ENCODE data around the gene KCNS1.

The KCNS1 gene

DNA sequence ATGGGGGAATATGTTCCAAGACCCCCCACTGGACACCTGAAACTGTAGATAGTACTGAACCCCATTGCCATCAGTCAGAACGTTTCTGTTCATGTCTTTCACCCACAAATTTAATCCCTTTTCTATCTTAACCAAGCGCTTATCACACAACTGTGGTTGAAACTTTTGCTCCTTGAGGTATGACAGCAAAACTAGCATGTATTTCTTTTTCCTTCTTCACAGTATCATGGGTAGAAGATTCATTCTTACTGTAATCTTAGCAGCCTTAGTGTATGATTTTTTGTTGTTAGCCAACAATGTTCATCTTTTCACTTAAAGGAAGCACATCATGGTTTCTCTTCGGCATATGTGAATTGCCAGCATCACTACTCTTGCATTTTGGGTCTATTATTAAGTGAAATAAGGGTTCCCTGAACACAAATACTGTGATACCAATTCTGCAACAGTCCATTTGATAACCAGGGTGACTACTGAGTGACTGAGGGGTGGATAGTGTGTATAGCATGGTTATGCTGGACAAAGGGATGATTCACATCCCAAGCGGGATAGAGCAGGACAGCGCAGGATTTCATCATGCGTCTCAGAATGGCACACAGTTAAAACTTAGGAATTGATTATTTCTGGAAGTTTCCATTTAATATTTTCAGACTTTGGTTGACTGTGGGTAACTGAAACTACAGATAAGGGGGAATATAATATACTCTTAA, 41.8 kb downstream of the KCNS1 start:
- no peak overlapping the region for H3K9ac ChIP-seq (ENCODE audit: low read depth, low read length)
- H3K36me3 ChIP-seq (ENCODE audit: insufficient read depth, low read length): peaks cover 15% of the 10 kb centered on the region
- H3K27ac ChIP-seq (ENCODE audit: low read depth, low read length): no peak overlapping the region
- 92% methylated on average over 6 of the region's 6 CpGs for WGBS
- no peaks in the 10 kb centered on the region for H3K27me3 ChIP-seq (ENCODE audit: insufficient read depth, low read length)
- H3K4me3 ChIP-seq (ENCODE audit: low read length): no peak overlapping the region
- no peaks in the 10 kb centered on the region for H3K9me3 ChIP-seq (ENCODE audit: insufficient read depth, low read depth, low read length)
- H3K4me1 ChIP-seq (ENCODE audit: insufficient read depth, low read length): no peaks in the 10 kb centered on the region

DNA sequence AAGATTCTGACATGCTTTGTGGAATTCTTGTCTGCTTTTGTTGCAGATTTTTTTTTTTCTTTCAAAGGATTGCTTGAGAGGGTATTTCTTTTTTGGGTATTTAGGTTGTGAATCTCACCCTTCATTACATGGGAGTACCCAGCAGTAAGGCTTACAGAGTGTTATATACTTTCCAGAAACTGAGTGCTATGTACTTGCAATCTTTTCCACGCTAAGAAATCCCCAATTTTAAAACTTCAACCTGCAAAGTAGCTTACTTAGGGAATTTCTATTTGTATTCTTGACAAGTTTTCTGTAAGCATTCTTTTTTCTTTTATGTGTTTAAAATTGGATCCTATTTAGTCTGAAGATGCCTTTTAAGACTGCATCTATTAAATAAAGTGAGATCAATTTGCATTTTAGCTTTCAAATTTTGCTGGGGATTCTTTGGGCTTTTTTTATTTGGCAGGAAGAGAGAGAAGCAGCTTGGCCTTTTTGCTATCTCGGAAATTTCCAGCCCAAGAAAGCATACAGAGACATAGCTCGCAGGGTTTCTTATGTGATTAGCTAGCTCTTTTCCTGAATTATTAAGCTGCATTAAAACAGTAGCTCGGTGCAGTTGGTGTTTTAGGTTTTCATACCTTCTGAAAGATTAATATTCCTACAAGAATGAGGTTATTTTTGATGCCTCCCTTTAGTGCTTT, 42.6 kb downstream of the KCNS1 start:
- no peak overlapping the region for H3K9ac ChIP-seq (ENCODE audit: low read depth, low read length)
- no peaks in the 10 kb centered on the region for H3K9me3 ChIP-seq (ENCODE audit: insufficient read depth, low read depth, low read length)
- no peaks in the 10 kb centered on the region for H3K4me1 ChIP-seq (ENCODE audit: insufficient read depth, low read length)
- no peaks in the 10 kb centered on the region for H3K27me3 ChIP-seq (ENCODE audit: insufficient read depth, low read length)
- H3K4me3 ChIP-seq (ENCODE audit: low read length): no peak overlapping the region
- H3K36me3 ChIP-seq (ENCODE audit: insufficient read depth, low read length): peaks cover 15% of the 10 kb centered on the region
- 91% methylated on average over 2 of the region's 4 CpGs for WGBS
- H3K27ac ChIP-seq (ENCODE audit: low read depth, low read length): no peak overlapping the region

GRCh38 chr20:45056473-45057173, 44.3 kb downstream of the KCNS1 start:
- H3K27me3 ChIP-seq (ENCODE audit: insufficient read depth, low read length): no peaks in the 10 kb centered on the region
- peaks cover 15% of the 10 kb centered on the region for H3K36me3 ChIP-seq (ENCODE audit: insufficient read depth, low read length)
- no peak overlapping the region for H3K27ac ChIP-seq (ENCODE audit: low read depth, low read length)
- no peak overlapping the region for H3K9ac ChIP-seq (ENCODE audit: low read depth, low read length)
- no peaks in the 10 kb centered on the region for H3K9me3 ChIP-seq (ENCODE audit: insufficient read depth, low read depth, low read length)
- H3K4me1 ChIP-seq (ENCODE audit: insufficient read depth, low read length): no peaks in the 10 kb centered on the region
- WGBS: 93% methylated on average over 8 of the region's 8 CpGs
- no peak overlapping the region for H3K4me3 ChIP-seq (ENCODE audit: low read length)

- no peaks in the 10 kb centered on the region for H3K9me3 ChIP-seq (ENCODE audit: insufficient read depth, low read depth, low read length)
- no peak overlapping the region for H3K27ac ChIP-seq (ENCODE audit: low read depth, low read length)
- H3K4me3 ChIP-seq (ENCODE audit: low read length): no peak overlapping the region
- H3K4me1 ChIP-seq (ENCODE audit: insufficient read depth, low read length): peaks cover 4% of the 10 kb centered on the region; the same call in 1 of the 2 replicates
- whole genome bisulfite sequencing: 100% methylated on average over 3 of the region's 4 CpGs
- H3K36me3 ChIP-seq (ENCODE audit: insufficient read depth, low read length): peaks cover 15% of the 10 kb centered on the region
- no peaks in the 10 kb centered on the region for H3K27me3 ChIP-seq (ENCODE audit: insufficient read depth, low read length)
- no peak overlapping the region for H3K9ac ChIP-seq (ENCODE audit: low read depth, low read length)
These were observed 45.9 kb downstream of the KCNS1 start for GRCh38 chr20:45055056-45055455.

- 86% methylated on average over 7 of the region's 8 CpGs for WGBS
- Histone ChIP-seq H3K36me3 (ENCODE audit: insufficient read depth, low read length) (peaks cover 15% of the 10 kb centered on the region), H3K9me3 (ENCODE audit: insufficient read depth, low read depth, low read length) (no peaks in the 10 kb centered on the region), H3K4me1 (ENCODE audit: insufficient read depth, low read length) (peaks cover 15% of the 10 kb centered on the region), H3K4me3 (ENCODE audit: low read length) (no peak overlapping the region), H3K27me3 (ENCODE audit: insufficient read depth, low read length) (no peaks in the 10 kb centered on the region), H3K27ac (ENCODE audit: low read depth, low read length) (no peak overlapping the region), H3K9ac (ENCODE audit: low read depth, low read length) (no peak overlapping the region)
These were observed 47.2 kb downstream of the KCNS1 start for GRCh38 chr20:45053430-45054351.

DNA sequence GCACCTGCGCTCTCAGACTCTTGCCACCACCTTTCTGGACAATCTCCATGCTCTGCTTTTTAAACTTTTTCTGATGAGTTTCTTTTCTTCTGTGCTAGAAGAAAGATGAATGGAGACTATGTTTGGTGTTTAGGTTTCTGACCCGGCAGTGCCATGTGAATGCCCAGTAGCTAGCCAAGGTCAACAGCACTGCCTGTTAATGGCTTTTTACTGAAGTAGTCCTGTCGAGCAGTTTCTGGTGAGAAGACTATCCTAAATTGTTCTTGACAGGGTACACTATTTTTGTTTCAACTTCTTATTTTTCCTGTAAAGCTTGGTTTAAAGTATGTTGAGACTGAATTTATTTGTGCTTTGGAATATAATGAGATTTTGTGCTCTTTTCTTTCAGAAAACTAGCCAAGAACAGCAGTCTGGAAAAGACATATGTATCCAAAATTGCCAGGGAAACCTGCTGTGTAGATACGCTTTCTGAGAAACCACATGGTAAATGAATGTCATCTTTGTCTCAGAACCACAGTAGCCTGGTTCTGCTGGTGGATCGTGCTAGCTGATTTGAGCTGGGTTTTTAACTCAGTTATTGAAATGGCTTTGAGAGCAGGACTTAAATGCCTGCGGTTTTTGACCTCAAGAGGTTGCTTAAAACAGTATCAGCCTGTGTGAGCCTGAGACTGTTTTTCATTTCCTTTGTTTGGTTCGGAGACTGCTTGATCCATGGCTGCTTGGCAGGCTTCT, 48.1 kb downstream of the KCNS1 start:
- Histone ChIP-seq H3K36me3 (ENCODE audit: insufficient read depth, low read length) (peaks cover 15% of the 10 kb centered on the region), H3K9me3 (ENCODE audit: insufficient read depth, low read depth, low read length) (no peaks in the 10 kb centered on the region), H3K9ac (ENCODE audit: low read depth, low read length) (no peak overlapping the region), H3K4me1 (ENCODE audit: insufficient read depth, low read length) (peaks cover 15% of the 10 kb centered on the region), H3K27me3 (ENCODE audit: insufficient read depth, low read length) (no peaks in the 10 kb centered on the region), H3K27ac (ENCODE audit: low read depth, low read length) (no peak overlapping the region), H3K4me3 (ENCODE audit: low read length) (no peak overlapping the region)
- WGBS: 83% methylated on average over 7 of the region's 7 CpGs

- Histone ChIP-seq H3K4me3 (ENCODE audit: low read length) (no peak overlapping the region), H3K27ac (ENCODE audit: low read depth, low read length) (no peak overlapping the region), H3K9me3 (ENCODE audit: insufficient read depth, low read depth, low read length) (no peaks in the 10 kb centered on the region), H3K36me3 (ENCODE audit: insufficient read depth, low read length) (peaks cover 3% of the 10 kb centered on the region; the same call in 1 of the 2 replicates), H3K9ac (ENCODE audit: low read depth, low read length) (no peak overlapping the region), H3K4me1 (ENCODE audit: insufficient read depth, low read length) (peaks cover 15% of the 10 kb centered on the region), H3K27me3 (ENCODE audit: insufficient read depth, low read length) (no peaks in the 10 kb centered on the region)
- 93% methylated on average over 2 of the region's 3 CpGs for WGBS
These were observed 49.5 kb downstream of the KCNS1 start for GRCh38 chr20:45051204-45052060.

DNA sequence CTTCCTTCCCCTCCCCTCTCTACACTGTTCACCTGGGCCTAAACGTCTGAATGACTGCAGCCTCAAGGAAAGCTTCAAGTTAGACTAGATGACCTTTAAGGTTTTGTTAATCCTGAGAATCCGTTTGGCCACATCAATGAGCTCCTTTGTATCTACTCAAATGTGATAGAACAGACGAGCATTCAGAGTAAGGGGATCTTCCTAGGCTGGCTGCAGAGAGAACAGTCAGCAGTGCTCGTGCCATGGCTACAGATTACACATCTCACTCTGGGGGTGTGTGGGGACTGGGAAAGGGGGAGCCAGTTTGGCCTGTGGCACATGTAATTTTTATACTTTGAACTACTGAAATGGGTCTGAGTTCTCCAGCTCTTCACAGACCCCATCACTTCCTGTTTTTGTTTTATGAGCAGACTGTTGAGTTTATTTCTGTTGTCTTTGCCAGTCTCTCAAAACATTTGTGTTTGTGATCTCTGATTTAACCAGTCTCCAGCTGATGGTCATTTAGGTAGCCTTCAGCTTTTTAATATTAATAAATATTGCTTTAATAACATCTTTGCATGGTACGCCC, 50.9 kb downstream of the KCNS1 start:
- Histone ChIP-seq H3K4me3 (ENCODE audit: low read length) (no peak overlapping the region), H3K36me3 (ENCODE audit: insufficient read depth, low read length) (no peaks in the 10 kb centered on the region; the same call in 1 of the 2 replicates), H3K27me3 (ENCODE audit: insufficient read depth, low read length) (no peaks in the 10 kb centered on the region), H3K9me3 (ENCODE audit: insufficient read depth, low read depth, low read length) (no peaks in the 10 kb centered on the region), H3K9ac (ENCODE audit: low read depth, low read length) (no peak overlapping the region), H3K27ac (ENCODE audit: low read depth, low read length) (no peak overlapping the region), H3K4me1 (ENCODE audit: insufficient read depth, low read length) (peaks cover 16% of the 10 kb centered on the region)
- WGBS: 71% methylated on average over 5 of the region's 5 CpGs

- H3K4me3 ChIP-seq (ENCODE audit: low read length): no peak overlapping the region
- H3K9ac ChIP-seq (ENCODE audit: low read depth, low read length): no peak overlapping the region
- 93% methylated on average over 3 of the region's 3 CpGs for WGBS
- H3K9me3 ChIP-seq (ENCODE audit: insufficient read depth, low read depth, low read length): no peaks in the 10 kb centered on the region
- H3K4me1 ChIP-seq (ENCODE audit: insufficient read depth, low read length): peaks cover 21% of the 10 kb centered on the region
- H3K36me3 ChIP-seq (ENCODE audit: insufficient read depth, low read length): no peaks in the 10 kb centered on the region; the same call in 1 of the 2 replicates
- no peak overlapping the region for H3K27ac ChIP-seq (ENCODE audit: low read depth, low read length)
- no peaks in the 10 kb centered on the region for H3K27me3 ChIP-seq (ENCODE audit: insufficient read depth, low read length)
These were observed 51.5 kb downstream of the KCNS1 start for GRCh38 chr20:45049438-45049837.
